Activated CD4-positive, CD25-positive, alpha-beta regulatory T cell treated with anti-CD3 and anti-CD28 coated beads, Interleukin-2, amount 50 U/mL, for 72 hours (primary cell): ENCODE results near the gene KIAA0040.

Source experiments
- DNase-seq: peaks from one replicate; pipeline ENCODE4 v3.0.0; 2021

Gene KIAA0040

DNA sequence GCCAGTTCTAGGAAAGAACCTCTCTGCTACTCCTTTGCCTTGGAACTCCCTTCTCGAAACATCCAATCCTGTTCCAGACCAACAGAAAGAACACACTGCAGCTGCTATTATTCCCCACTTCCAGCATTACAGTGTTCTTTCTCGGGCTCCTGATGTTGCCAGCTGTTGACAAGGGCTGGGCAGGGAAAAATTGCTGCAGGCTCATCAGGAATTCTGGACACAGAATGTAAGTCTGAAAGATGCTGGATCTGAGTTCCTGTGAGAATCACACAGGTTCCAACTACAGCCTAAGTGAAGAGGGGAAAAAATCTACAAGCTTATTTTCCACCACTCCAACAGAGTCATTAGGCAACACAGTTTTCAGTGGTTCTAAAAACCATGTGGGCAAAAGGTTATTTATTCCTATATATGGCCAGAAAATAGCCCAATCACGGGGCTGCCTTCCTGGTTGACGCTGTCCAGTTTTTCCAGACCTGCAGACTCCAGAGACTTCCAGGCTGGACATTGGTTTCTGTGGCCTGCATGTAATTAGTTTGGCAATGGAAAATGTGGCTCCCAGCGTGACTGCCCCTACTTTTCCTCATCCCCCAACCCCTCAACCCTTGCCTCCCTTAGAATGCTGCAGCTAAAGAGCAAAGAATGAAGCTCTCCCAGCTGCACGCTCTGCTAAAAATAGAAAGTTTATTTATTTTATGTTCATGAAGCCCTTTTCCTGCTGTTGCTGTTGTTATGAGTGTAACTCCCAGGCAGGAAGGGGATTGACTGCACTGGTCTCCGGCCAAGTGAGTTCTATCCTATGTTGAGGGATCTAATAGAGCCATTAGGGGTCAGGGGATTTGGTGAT, 8.3 kb upstream of the KIAA0040 start:
- no peak for DNase-seq

DNA sequence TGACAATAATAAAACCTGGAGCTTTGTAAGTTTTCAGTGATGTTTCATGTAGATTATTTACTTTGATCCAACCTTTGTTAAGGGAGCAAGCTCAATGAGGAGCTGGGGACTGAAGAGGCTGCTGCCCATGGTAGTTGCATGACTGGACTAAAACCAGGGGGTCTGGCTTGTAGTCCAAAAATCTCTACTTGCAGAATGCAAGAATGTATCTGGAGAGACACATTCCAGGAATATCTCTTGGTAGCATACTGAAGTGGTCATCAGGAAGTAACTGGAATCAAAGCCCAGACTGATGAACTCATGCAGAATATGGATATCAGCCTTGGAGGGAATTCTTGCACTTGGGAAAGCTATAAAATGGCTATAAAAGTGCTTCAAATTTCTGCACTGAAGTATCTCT, 5.8 kb upstream of the KIAA0040 start:
- DNase-seq: no peak

DNA sequence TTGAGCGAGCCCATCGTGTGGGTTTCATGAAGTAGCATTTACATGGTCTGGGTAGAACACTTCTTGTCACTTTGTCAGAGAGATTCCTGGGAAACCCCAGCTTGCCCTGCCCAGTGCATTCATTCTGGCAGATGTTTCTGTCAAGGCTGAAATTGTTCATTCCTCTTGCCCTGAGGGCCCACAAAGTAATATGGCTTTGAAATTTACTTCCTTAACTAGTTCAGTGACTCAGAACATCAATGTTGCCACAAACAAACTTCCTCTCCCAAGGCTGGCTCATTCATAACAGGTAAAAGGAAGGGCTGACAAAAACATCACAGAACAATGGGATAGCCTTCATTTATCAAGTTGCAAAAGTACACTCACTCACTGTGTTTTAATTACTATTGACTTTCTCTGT, 5.0 kb upstream of the KIAA0040 start:
- no peak for DNase-seq

DNA sequence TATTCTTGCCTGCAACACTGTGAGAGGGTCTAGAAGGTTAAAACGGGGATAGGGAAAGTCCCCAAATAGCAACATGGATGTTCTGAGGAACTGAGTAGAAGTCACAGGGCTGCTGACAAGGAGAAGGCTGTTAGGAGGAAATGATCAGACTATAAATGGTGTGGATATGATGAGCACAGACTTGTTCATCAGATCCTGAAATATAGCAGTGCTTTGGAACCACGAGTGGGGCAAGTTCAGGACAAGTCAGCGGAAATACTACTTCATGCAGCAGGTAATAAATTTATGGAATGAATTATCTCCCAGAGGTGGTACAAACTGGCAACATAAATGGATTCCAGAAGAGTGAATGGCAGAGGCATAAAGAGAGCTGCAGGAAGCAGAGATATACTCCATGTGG, 3.2 kb upstream of the KIAA0040 start:
- no peak for DNase-seq

DNA sequence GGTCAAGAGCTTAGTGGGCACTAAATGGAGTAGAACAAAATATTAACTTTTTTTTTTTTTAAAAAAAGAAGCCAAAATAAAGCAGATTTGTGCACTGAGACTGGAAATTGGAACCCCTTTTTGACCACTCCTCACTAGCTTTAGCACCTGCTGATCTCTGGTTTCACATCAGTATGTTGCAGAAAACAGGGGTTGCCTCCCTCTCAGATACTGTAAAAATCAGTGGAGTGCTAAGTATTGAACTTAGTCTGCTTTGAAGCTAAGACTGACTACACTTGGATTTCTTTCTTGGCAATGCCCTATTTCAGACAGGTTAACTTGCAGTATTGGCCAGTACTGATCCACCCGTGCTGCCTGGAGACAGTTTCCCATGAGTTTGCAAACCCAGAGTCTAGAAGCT, 2.7 kb upstream of the KIAA0040 start:
- no peak for DNase-seq

DNA sequence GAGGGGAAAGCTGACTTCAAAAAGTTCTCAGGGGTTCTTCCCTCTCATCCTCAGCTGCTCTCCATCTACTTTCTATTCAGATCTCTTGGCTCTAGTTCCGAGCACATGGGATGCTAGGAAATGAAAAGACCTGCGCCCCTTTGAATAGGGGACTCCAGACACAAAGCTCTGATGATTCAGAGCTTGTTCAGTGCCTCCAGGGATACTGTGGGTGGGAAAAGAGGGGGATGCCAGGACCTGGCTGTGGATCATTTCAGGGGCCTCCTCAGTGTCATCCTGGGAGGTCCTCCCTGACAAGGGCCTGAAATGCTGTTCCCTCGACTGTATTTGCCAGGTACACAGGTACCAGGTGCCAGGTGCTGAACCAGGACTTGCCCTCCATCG, 943 bp upstream of the KIAA0040 start:
- DNase-seq: no peak

DNA sequence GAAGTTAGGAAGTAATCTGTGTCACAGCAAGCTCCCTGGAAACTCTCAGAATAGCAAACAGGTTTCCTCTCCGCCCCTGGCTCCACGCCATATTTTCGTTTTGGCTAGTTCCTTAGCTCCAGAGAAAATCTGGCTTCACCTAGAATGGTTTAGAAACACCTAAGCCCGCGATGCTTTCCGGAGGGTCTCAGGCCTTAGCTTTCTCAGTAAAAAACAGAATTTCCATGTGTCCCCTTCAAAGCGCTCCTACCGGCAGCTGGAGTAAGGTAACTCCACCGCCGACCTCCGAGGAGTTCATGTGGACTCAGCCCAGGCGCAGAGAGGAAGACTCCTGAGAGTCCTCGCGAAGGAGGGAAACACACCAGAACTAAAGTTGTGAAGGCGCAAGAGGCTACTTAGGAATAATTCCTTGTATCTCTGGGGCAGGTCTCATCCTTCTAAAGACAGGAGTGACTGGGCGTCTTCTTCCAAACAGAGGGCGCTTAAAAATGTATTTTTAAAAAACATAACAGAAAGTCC, 406 bp downstream of the KIAA0040 start:
- DNase-seq: peak; percentile 37

DNA sequence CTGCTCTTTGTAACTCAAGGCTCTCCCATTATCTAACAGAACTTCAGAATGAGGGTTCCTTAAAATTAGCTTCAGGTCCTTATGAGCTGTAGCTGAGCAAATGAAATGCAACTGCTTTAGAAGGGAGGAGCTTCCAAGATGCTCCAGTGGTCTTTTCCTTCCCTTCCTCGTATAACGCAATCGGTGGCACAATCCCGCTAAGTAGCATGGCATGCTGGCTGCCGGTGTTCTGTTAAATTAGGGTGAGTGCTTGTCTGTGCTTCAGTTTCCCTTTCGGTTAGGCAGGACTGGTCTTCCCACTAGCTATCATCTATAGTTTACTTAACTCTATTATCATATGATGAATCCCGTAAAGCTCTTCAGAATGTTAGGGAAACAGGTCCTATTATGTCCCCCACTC, 917 bp downstream of the KIAA0040 start:
- DNase-seq: no peak

DNA sequence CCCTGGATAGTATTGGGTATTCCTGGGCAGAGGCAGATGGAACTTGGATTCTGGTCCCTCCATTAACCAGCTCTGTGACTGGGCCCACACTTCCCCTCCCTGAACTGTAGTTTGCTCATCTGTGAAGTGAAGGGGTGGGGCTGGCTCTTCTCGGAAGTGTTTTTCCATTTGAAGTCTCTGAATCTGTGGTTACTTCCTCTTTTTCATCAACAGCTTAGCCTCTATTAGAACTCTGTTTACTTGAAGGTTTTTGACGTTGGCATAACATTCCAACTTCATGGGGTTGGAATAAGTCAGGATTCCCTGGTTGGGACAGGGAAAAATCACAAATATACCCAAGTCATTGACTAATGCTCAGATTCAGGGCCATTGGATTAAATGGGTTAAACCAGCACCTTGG, 3.6 kb downstream of the KIAA0040 start:
- peak; percentile 41 for DNase-seq

DNA sequence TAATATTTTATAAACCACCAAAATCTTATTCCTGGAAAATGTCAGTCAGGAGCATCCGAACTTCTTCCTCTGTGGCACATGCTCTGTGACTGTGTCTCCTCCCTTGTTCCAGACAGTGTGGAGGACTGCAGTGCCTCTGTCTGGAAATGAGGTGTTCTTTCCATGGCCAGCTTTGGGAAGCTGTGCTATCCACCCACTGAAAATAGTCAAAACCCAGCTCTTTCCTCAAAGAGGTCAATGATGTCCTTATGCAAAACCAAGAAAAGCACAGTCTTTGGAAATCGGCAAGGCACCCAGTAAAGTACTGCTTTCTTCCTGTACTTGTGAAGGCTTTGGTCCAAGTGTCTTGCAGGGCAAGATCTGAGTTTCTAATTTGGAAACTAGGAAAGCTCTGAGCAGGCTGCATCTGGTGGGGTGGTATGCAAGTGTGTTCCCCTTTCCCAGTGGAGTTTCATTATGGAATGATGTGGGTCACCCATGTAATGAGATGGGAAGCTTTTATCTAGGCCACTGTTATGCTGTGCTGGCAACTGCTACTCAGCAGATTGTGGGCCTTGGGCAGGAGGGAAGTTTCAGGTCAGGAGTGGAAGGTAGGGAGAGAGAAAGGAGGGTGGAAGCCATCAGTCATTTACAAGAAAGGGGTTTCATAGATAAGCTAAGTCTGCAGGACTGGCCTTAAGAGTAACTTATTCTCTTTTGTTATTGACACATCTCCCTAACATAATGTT, 6.0 kb downstream of the KIAA0040 start:
- DNase-seq: no peak

DNA sequence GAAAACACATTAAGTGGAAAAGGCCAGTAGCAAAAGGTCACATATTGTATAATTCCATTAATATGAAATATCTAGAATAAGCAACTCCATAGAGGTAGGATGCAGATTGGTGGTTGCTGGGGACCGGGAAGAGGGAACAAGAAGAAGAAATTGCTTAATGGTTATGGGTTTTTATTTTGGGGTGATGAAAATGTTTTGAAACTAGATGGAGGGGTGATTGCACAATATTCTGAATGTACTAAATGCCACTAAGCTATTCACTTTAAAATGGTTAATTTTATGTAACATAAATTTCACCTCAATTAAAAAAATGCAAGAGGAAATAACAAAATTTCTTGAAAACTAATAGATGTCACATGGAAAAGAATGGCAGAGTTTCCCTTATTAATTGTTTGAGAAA, 6.7 kb downstream of the KIAA0040 start:
- no peak for DNase-seq

DNA sequence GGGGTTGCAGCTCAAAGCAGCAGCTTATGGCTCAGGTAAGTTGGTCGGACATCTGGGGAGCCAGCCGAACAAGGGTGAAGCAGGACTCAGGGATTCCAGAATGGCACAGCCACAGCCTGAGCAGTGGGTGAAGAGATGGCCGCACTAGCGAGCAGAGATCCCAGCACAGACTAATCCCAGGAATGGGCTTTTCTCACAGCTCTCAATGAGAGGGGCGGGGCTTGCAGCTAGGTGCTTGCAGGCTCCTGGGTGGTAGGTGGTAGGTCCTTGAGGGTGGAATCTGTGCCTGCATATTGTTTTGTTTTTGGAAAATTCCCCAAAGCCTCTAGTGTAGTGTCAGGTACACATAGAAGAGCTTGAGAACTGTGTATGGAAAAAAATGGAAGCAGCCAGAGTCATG, 9.0 kb downstream of the KIAA0040 start:
- DNase-seq: no peak

DNA sequence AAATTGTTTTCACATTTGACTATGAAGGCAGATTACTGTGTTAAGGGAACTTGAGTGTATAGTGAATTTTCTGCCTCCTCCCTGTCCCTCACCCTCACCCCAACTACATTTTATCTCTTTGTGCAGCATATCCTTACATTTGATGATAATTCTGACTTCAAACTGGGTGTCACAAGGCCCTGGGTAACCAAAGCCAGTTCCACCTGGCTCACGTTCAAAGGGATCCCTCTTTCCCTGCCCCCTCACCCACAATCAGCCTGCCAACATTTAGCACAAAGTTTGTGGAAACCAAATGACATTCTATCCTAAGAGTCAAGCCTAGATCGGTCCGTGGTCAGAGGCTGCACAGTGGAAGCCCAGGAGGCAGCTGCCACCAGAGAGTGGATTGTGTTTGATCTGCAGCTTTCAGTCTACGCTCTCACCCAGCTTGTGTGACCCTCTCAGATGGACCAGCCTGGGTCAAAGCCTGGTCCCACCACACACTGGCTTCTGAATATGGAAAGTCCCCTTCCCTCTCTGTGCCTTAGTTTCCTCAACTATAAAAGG, 10.3 kb downstream of the KIAA0040 start:
- DNase-seq: no peak

DNA sequence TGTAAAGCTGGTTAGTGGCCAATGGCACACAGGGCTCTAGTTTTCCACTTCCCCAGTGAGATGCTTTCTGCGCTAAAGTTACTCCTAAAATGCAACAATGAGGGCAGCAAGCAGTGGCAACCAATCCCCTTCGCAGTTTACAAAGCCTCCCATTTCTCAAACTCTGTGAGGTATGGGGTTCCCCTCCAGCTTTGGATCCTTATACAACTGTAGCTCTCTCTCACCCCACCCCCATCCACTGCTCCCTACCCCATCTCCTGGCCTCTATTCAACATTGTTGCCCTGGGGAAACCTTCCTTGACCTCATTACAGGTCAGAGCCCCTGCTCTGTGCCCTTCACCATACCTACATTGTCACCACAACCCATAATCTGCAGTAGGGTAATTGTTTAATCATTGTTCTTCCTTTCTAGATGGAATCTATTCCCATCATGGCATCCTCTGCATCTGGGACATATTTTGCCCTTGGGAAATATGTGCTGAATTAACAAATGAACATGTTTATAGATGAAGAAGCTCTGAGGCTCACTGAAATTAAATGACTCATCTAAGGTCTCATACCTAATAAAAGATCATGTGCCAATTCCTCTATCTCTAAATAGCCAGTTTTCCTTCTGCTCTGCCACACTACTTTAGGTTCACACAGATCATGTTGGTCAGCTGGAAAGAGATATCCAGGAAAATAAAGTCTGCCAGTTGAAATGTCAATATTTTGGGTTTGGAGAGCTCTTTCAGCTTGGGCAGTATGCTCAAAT, 12.6 kb downstream of the KIAA0040 start:
- DNase-seq: no peak

DNA sequence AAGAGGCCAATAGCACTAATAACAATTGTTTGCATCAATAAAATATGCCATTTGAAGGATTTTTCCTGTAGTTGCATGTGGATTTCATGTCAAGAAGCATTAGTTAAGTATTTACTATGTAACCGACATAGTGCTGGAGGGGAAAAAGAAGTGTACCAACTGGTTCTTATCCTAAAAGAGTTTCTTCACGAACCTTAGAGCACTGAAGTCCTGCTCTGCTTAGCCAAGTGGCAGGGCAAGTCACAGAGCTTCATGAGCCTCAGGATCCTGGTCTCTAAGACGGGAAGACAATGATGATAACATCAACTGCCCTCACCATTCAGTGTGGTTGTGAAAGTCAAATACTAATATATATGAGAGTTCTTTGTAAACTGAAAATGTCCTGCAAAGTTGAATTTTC, 14.1 kb downstream of the KIAA0040 start:
- DNase-seq: no peak

DNA sequence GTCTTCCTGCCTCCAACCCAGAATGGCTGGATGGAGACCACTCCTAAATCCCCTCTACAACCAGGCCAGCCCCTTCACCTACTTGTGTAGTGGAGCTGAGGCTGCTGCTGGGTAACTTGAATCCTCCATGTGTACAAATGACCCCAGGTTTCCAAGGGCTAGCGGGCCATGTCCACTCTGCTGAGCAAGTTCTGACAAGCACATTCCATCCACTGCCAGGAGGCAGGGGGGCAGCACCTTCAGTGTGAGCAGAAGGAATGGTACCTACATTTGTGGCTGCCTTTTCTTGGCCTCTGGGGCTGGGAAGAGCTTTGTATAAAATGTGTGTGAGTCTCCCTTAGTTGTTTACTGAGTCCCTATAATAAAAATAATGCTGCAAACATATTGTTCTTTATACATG, 14.5 kb downstream of the KIAA0040 start:
- DNase-seq: no peak

DNA sequence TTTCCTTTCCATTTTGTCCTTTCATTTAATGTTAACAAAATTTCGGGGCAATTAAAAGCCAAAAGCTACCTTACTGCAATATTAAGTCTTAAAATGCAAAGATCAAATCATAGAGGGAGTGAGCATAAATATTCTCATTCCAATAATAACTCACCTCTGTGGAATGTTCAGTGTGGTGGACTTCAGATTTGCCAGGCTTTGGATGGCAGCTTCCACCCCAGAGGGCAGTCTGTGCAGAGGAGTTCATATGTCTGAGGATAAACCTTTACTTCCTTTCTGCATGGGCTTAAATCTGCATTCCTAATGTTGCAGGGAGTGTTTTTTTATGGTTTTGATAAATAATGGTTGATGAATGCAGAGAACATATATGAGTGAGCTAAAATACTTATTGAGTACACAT, 16.3 kb downstream of the KIAA0040 start:
- no peak for DNase-seq

DNA sequence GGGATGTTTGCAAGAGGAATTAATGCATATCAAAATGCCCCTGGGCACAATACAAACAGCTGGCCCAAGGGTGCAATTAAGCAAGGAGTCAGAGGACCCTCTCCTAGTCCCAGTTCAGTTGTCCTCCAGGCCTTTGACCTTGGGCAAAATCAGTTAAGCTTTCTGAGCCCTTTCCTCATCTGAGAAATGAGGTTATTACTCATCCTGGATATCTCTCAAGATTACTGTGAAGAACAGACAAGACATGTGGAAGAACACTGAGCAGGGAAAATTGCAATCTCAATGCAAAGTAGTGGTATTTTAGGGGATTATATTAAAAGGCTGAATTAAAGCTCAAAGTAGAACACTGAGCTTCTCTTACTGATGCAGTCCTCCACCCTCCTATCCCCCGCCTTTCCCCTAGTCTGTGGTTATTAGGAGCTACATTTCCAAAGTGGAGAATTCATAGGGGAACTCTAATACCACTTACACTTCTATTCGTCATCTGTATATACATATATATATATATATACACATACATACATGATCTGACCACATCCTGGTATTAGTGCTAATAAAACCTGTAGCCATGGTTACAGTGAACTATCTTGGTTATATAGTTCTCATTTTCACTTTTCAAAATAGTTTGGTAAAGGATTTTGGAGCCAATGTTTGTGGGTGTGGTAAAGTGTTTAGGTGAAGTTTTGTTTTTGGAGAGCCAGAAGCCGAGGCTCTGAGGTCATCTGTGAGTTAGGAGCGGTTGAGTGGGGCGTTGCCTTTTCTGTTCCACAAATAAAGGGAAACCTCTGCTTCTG, 18.1 kb downstream of the KIAA0040 start:
- DNase-seq: no peak

DNA sequence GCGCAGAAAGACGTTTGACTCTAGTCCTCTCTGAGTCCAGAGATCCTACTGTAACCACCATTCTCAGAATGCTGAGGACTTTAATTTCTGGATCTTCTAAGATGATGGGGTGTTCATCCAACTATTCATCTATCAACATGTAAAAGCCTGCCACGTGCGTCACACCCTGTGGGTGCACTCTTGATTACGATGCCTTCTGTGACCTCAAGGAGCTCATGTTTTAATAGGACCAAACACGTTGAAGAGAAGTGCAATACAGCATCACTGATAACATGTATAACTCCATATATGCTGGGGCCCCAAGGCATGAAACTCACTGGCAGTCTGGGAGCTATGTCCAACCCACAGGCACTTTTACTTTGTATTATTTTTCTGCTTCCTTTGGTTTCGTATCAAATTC, 19.0 kb downstream of the KIAA0040 start:
- no peak for DNase-seq

DNA sequence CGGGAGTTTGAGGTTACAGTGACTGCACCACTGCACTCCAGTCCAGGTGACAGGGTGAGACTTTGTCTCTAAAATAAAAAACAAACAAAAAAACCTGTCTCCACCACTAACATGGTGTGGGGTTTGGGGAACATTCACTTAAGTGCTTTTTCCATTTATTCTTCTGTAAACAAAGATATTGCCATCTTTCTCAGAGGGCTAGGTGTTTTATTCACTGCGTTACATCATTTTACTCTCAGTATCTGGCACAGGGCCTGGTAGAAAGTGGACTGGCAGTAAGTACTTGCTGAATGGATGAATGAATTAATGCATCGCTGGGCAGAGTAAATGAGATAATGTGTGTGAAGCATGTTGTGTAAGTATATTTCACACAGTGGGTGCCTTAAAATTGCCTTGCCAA, 20.1 kb downstream of the KIAA0040 start:
- no peak for DNase-seq

DNA sequence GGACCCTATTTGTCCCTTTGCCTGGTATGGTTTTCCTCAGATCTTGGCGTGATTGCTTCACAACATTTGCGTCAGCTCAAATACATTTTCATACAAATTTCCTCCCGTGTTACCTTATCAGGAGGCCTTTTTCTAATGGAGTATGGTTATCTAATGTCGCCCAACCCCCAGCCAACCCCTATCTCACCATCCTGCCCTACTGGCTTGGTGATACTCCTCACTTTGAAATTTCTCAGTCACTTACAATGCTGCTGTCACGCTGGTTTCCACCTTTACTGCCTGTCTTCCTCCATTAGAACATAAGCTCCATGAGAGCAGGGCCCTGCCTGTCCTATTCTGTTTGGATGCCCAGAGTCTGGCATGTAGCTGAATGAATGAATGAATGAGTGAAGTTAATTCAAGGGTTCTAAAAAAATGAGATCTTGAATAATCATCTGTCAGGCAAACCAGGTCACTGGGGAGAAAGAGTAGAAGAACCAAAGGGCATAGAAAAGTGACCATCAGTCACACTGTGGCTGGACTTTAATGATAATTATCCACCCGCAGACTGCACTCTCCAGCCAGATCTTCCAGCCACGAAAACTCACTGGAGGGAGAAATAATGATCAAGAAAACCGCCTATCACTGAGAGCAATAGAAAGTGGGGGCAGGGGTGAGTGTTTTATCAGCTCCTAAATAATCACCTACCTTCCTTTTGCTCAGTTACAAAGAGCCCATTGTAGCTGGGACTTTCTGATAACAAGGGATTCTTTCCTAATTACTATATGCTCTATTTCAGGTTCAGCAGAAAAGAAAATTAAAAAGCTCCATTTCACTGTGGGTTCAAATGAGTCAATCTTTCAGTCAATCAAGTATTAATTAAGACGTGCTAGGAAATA, 21.3 kb downstream of the KIAA0040 start:
- DNase-seq: no peak
